GM10248 (cell line): Measurements from ENCODE around the gene GAB2.
"Not testable (repeated sequence)": the region's sequence is repeated elsewhere in the genome, so short reads cannot be mapped to it uniquely, and the experiment has no call there.

Experiments used
- CTCF ChIA-PET: fragments of 300-600 bp; sonication (Branson Sonifier 250); formaldehyde crosslinking; extraction: SDS; loops from one replicate; lab custom pipeline; 2021; ENCODE audit warnings: antibody characterized with exemption; lab: Yijun Ruan, JAX
- POLR2A ChIA-PET: fragments of 350-650 bp; sonication (Branson Sonifier 250); formaldehyde crosslinking; extraction: SDS; loops from one replicate; lab custom pipeline; 2020; ENCODE audit warnings: antibody characterized with exemption; lab: Yijun Ruan, JAX
- DNase-seq: peaks from one replicate; pipeline ENCODE4 v3.0.0; 2012; ENCODE audit errors: extremely low spot score
- CTCF ChIP-seq: IDR thresholded peaks from 2 replicates; pipeline ENCODE4 v1.5.1; 2012; ENCODE audit warnings: mild to moderate bottlenecking, low read depth; ENCODE audit errors: extremely low read depth, missing control alignments, control extremely low read depth

GAB2 gene

GRCh38 chr11:78300108-78300839 is 117.3 kb downstream of the GAB2 start:
- DNase-seq: no peak
- POLR2A ChIA-PET: no interaction called here
- CTCF ChIA-PET: no interaction called here
- no peak for TF ChIP-seq CTCF

GRCh38 chr11:78299000-78299710 is 118.5 kb downstream of the GAB2 start:
- ChIA-PET POLR2A (no interaction called here), CTCF (interaction anchor here (1.1 to 1.9 kb wide), 2 partner anchors 11 to 47 kb away, joined by 3 to 4 read pairs; no protein-coding TSS in a partner anchor)
- no peak for TF ChIP-seq CTCF
- no peak for DNase-seq

GRCh38 chr11:78298291-78298771 is 119.3 kb downstream of the GAB2 start:
- TF ChIP-seq CTCF: no peak
- CTCF ChIA-PET: interaction anchor here (0.9 to 1.9 kb wide), 4 partner anchors 8 to 48 kb away, joined by 3 to 4 read pairs (median 4); no protein-coding TSS in a partner anchor
- DNase-seq: no peak
- POLR2A ChIA-PET: no interaction called here

GRCh38 chr11:78295991-78296930 is 121.4 kb downstream of the GAB2 start:
- no peak for TF ChIP-seq CTCF
- CTCF ChIA-PET: no interaction called here
- POLR2A ChIA-PET: no interaction called here
- no peak for DNase-seq

GRCh38 chr11:78295347-78295746 is 122.3 kb downstream of the GAB2 start:
- DNase-seq: no peak
- POLR2A ChIA-PET: no interaction called here
- TF ChIP-seq CTCF: no peak
- CTCF ChIA-PET: no interaction called here

- POLR2A ChIA-PET, CTCF ChIA-PET, DNase-seq: not testable (repeated sequence)
Observed at GRCh38 chr11:78294100-78294499, 123.5 kb downstream of the GAB2 start.
